ENCODE measurements around the gene HAUS3. TPM values are rescaled to one million over a fixed set of nuclear protein-coding genes. Genes with fewer than 3 reads are reported as not detected.
A peak's percentile ranks its signal among the peaks of the same experiment; 100 is the strongest.

The HAUS3 gene
- total RNA-seq, 2 experiments from 2014 or later = 15.9 to 22.2 TPM

DNA sequence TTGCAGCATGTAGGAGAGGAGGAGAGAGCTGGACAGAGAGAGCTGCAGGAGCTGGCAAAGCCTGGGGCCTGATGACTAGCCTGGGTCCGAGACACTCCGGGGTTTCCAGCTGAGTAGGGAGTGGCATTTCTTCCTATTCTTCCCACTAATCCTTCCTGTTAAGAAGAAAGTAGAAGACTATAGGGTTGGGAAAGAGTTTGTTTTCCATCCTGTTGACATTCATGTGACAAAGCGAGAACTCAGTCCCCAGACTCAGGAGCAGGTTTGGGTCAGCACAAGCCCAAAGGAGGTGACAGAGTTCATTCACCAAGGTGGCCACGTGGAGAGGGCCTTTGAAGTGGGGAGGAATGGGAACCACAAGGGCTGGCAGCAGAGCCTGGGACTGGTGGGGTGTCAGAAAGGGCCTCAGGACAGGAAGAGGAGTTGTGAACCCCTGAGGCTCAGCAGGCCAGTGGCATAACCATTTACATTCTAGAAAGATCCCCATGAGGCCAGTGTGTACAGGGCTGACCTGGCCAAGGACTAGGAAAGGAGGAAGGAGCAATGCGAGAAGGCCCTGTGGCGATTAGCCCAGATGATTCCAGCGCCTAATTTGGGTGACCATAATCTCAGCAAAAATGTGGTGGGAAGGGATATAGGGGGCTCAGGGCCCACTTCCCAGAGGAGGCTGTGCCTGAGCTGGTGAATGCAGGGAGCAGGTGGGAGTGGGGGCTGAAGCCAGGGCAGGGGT is 3.3 kb upstream of the HAUS3 start:
- no peaks in the 10 kb centered on the region for H3K9me2 ChIP-seq (ENCODE audit: insufficient read depth, low read length)
- BruUV-seq (replicated peaks) = no TSS peak
- peaks cover 13% of the 10 kb centered on the region for H3K79me2 ChIP-seq (ENCODE audit: insufficient read depth, low read depth, low read length)
- no peak for DNase-seq (ENCODE audit: low spot score)
- no peak overlapping the region for H3K4me3 ChIP-seq (ENCODE audit: low read depth, low read length, poor library complexity, severe bottlenecking)
- POLR2A ChIA-PET = no interaction called here
- peaks cover 10% of the 10 kb centered on the region for H4K20me1 ChIP-seq (ENCODE audit: insufficient read depth, low read length)
- H3K9me3 ChIP-seq (ENCODE audit: low read length) = no peaks in the 10 kb centered on the region
- H3K4me2 ChIP-seq (ENCODE audit: low read length) = no peak overlapping the region
- intact Hi-C loops (cut with micrococcal nuclease; ENCODE audit: unreplicated experiment) = no loop called here
- peaks cover 23% of the 10 kb centered on the region for H3K4me1 ChIP-seq (ENCODE audit: insufficient read depth, low read length, poor library complexity, severe bottlenecking)
- CTCF ChIA-PET (ENCODE audit: unreplicated experiment) = no interaction called here
- H3K36me3 ChIP-seq (ENCODE audit: insufficient read depth, low read length) = peaks cover 2% of the 10 kb centered on the region; the same call in 1 of the 2 replicates
- H2AFZ ChIP-seq (ENCODE audit: low read length) = no peak overlapping the region
- TF ChIP-seq EZH2phosphoT487 (IDR thresholded peaks at IDR 0.05; ENCODE audit: borderline replicate concordance, low read depth, low read length) = no peak
- TF ChIP-seq, protein P1, sequence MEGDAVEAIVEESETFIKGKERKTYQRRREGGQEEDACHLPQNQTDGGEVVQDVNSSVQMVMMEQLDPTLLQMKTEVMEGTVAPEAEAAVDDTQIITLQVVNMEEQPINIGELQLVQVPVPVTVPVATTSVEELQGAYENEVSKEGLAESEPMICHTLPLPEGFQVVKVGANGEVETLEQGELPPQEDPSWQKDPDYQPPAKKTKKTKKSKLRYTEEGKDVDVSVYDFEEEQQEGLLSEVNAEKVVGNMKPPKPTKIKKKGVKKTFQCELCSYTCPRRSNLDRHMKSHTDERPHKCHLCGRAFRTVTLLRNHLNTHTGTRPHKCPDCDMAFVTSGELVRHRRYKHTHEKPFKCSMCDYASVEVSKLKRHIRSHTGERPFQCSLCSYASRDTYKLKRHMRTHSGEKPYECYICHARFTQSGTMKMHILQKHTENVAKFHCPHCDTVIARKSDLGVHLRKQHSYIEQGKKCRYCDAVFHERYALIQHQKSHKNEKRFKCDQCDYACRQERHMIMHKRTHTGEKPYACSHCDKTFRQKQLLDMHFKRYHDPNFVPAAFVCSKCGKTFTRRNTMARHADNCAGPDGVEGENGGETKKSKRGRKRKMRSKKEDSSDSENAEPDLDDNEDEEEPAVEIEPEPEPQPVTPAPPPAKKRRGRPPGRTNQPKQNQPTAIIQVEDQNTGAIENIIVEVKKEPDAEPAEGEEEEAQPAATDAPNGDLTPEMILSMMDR (conservative IDR thresholded peaks at IDR 0.05; ENCODE audit: low read length) = no peak
- no peak overlapping the region for H3K27ac ChIP-seq (ENCODE audit: low read depth, low read length, poor library complexity, severe bottlenecking)

DNA sequence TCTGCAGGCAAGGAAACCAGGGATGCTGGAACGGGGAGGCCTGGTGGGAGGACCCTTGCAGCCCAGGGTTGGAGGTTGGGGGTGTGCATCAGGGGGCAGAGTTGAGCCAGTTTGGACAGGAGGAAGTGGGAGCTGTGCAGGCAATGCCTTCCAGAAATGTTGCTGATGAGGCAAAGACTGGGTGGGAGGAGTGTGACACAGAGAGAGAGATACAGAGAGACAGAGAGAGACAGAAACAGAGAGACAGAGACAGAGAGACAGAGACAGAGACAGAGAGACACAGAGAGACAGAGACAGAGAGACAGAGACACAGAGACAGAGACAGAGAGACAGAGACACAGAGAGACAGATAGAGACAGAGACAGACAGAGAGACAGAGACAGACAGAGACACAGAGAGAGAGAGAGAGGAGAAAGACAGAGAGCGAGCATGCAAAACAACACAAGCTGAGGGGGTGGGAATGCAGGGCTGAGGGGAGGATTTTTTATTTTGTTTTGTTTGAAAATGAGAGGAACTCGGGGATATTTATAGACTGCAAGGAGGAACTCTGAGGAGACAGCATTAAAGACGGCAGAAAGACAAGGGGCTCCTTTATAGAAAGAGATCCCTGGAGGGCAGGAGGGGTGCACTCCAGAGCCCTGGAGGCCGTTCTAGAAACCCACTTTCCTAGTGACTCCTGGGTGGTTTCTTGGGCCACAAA is 1.9 kb upstream of the HAUS3 start:
- BruUV-seq (replicated peaks) = no TSS peak
- ChIA-PET POLR2A (interaction anchor here (1.0 kb wide), 1 partner anchor 38 kb away, joined by 4 read pairs; no protein-coding TSS in a partner anchor), CTCF (ENCODE audit: unreplicated experiment) (no interaction called here)
- Histone ChIP-seq H3K79me2 (ENCODE audit: insufficient read depth, low read depth, low read length) (peaks cover 27% of the 10 kb centered on the region), H2AFZ (ENCODE audit: low read length) (peak overlapping the region; percentile 74; the same call in 1 of the 2 replicates), H3K36me3 (ENCODE audit: insufficient read depth, low read length) (peaks cover 16% of the 10 kb centered on the region), H3K4me1 (ENCODE audit: insufficient read depth, low read length, poor library complexity, severe bottlenecking) (peaks cover 37% of the 10 kb centered on the region), H3K9me3 (ENCODE audit: low read length) (no peaks in the 10 kb centered on the region), H3K9me2 (ENCODE audit: insufficient read depth, low read length) (no peaks in the 10 kb centered on the region), H3K27ac (ENCODE audit: low read depth, low read length, poor library complexity, severe bottlenecking) (no peak overlapping the region), H3K4me2 (ENCODE audit: low read length) (peak overlapping the region; percentile 46), H3K4me3 (ENCODE audit: low read depth, low read length, poor library complexity, severe bottlenecking) (no peak overlapping the region), H4K20me1 (ENCODE audit: insufficient read depth, low read length) (peaks cover 22% of the 10 kb centered on the region)
- intact Hi-C loops (cut with micrococcal nuclease; ENCODE audit: unreplicated experiment) = loop anchor here (2.0 to 5.0 kb wide), 4 partner anchors 48 to 522 kb away; partner anchors contain the start of genes NELFA, RNF4, TACC3 and TMEM129
- no peak for TF ChIP-seq EZH2phosphoT487 (IDR thresholded peaks at IDR 0.05; ENCODE audit: borderline replicate concordance, low read depth, low read length)
- TF ChIP-seq, protein P1 (conservative IDR thresholded peaks at IDR 0.05; ENCODE audit: low read length) = peak; percentile 78
- DNase-seq (ENCODE audit: low spot score) = peak; percentile 61

Measured in OCI-LY7 (cell line).